PC-3 (cell line): Measurements from ENCODE around the gene SNED1. TPM values are rescaled to one million over a fixed set of nuclear protein-coding genes. Genes with fewer than 3 reads are reported as not detected.

Experiments
- ATAC-seq: fragments of 200-7000 bp; cut with Tn5 transposase; 2 replicates; pipeline ENCODE4 v1.9.1; 2020; ENCODE audit warnings: mild to moderate bottlenecking, moderate library complexity
- BruUV-seq: library from RNA; stranded (reverse); fragments of 400-500 nt; replicated peaks from 2 replicates; lab custom pipeline; 2021; lab: Mats Ljungman, UMichigan
- CTCF ChIA-PET: fragments of 300-600 bp; sonication (Branson Sonifier 250); formaldehyde crosslinking; loops from one replicate; lab custom pipeline; 2022; ENCODE audit warnings: antibody characterized with exemption; lab: Charles Lee
- POLR2A ChIA-PET: fragments of 300-600 bp; sonication (Branson Sonifier 250); formaldehyde crosslinking; loops from one replicate; lab custom pipeline; 2022; ENCODE audit warnings: antibody characterized with exemption; ENCODE audit not compliant: unreplicated experiment; lab: Charles Lee
- DNase-seq: peaks from one replicate; pipeline ENCODE4 v3.0.0-alpha.2; 2015
- H2AFZ ChIP-seq: fragments of 300-600 bp; sonication (generic); 2 replicates; pipeline ENCODE4 v1.6.0; 2016; ENCODE audit warnings: antibody characterized with exemption, low read length
- H3F3A ChIP-seq: fragments of 300-600 bp; sonication (generic); one replicate; pipeline ENCODE4 v1.6.0; 2017; ENCODE audit warnings: antibody characterized with exemption, low read length, control low read depth, mild to moderate bottlenecking; ENCODE audit not compliant: unreplicated experiment
- H3K27ac ChIP-seq: fragments of 300-600 bp; sonication (generic); 2 replicates; pipeline ENCODE4 v1.5.1; 2016; ENCODE audit warnings: mild to moderate bottlenecking, low read length
- H3K27me3 ChIP-seq: fragments of 300-600 bp; sonication (generic); 2 replicates; pipeline ENCODE4 v1.6.1; 2016; ENCODE audit warnings: low read length, mixed read lengths
- H3K36me3 ChIP-seq: fragments of 300-600 bp; sonication (generic); 2 replicates; pipeline ENCODE4 v1.6.1; 2016; ENCODE audit warnings: low read depth, mixed run types, low read length, mixed read lengths
- H3K4me1 ChIP-seq: fragments of 300-600 bp; sonication (generic); 2 replicates; pipeline ENCODE4 v1.5.1; 2016; ENCODE audit warnings: low read length; ENCODE audit not compliant: insufficient read depth
- H3K4me2 ChIP-seq: fragments of 300-600 bp; sonication (generic); 2 replicates; pipeline ENCODE4 v1.6.0; 2016; ENCODE audit warnings: low read length
- H3K4me3 ChIP-seq: fragments of 300-600 bp; sonication (generic); 2 replicates; pipeline ENCODE4 v1.5.1; 2016; ENCODE audit warnings: mild to moderate bottlenecking, low read length, mixed read lengths
- H3K79me2 ChIP-seq: fragments of 300-600 bp; sonication (generic); 2 replicates; pipeline ENCODE4 v1.6.1; 2017; ENCODE audit warnings: low read length, mixed read lengths
- H3K9ac ChIP-seq: fragments of 300-600 bp; sonication (generic); 2 replicates; pipeline ENCODE4 v1.6.0; 2016; ENCODE audit warnings: mild to moderate bottlenecking, low read length
- H3K9me2 ChIP-seq: fragments of 300-600 bp; sonication (generic); replicated peaks from 2 replicates; pipeline ENCODE4 v1.6.1; 2016; ENCODE audit warnings: mixed run types, low read length, mixed read lengths
- H3K9me3 ChIP-seq: fragments of 300-600 bp; sonication (generic); 2 replicates; pipeline ENCODE4 v1.6.1; 2016; ENCODE audit warnings: low read length, mixed read lengths
- H4K20me1 ChIP-seq: fragments of 300-600 bp; sonication (generic); 2 replicates; pipeline ENCODE4 v1.6.1; 2016; ENCODE audit warnings: low read length, mixed read lengths
- EZH2 ChIP-seq: fragments of 300-600 bp; sonication (generic); IDR thresholded peaks from one replicate; pipeline ENCODE4 v1.6.1; 2017; ENCODE audit warnings: antibody characterized with exemption, mild to moderate bottlenecking, low read length; ENCODE audit not compliant: unreplicated experiment
- EZH2phosphoT487 ChIP-seq: fragments of 300-600 bp; sonication (generic); IDR thresholded peaks from 2 replicates; pipeline ENCODE4 v1.6.1; 2018; ENCODE audit warnings: mild to moderate bottlenecking, antibody characterized with exemption, low read length, borderline replicate concordance
- intact Hi-C: fragments of 100-400 bp; cut with micrococcal nuclease; formaldehyde crosslinking; loops from 2 replicates; pipeline ENCODE4 v1.9.0; 2023
- total RNA-seq: library from RNA; depleted of rRNA; stranded (reverse); fragments of >200 nt; gene quantifications from 2 replicates; pipeline ENCODE4 v1.2.3, GENCODE V29; 2014
- TF ChIP-seq, protein P1 (sequence below): fragments of 300-600 bp; sonication (generic); conservative IDR thresholded peaks from 2 replicates; pipeline ENCODE4 v1.5.1; 2017; ENCODE audit warnings: antibody characterized with exemption, low read depth, mild to moderate bottlenecking, low read length

Gene SNED1
- total RNA-seq, 1 experiment from 2014 or later, result 0.66 TPM

DNA sequence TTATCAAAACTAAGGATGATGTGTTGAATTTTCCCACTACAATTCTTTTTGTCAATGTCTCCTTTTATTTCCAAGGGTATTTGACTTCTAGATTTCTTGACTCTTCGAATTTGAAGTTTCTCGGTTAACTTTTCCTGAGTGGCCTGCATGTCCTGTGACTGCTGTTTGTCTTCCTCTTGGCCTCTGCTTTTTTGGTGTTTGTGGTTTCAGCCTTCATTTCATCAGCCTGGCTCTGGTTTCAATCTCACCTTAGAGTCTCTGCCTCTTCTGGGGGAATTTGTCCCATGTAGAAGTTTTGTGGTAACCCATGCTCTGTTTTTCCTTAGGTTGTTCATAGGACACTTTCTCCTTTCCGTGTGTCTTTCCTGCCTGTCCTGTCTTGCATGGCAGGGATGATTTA lies 28.3 kb upstream of the SNED1 start:
- ChIA-PET POLR2A (no interaction called here), CTCF (no interaction called here)
- no TSS peak for BruUV-seq
- Histone ChIP-seq H3K27ac (no peak overlapping the region), H3K4me3 (no peak overlapping the region), H3K79me2 (no peaks in the 10 kb centered on the region), H2AFZ (no peak overlapping the region), H3K4me1 (peaks cover 5% of the 10 kb centered on the region), H3K9me2 (no peaks in the 10 kb centered on the region), H3F3A (no peaks in the 10 kb centered on the region), H4K20me1 (no peaks in the 10 kb centered on the region), H3K27me3 (peaks cover 4% of the 10 kb centered on the region; the same call in 1 of the 2 replicates), H3K4me2 (no peak overlapping the region), H3K9me3 (no peaks in the 10 kb centered on the region), H3K9ac (no peak overlapping the region), H3K36me3 (no peaks in the 10 kb centered on the region)
- no peak for DNase-seq
- no peak for TF ChIP-seq EZH2phosphoT487
- TF ChIP-seq, protein P1, sequence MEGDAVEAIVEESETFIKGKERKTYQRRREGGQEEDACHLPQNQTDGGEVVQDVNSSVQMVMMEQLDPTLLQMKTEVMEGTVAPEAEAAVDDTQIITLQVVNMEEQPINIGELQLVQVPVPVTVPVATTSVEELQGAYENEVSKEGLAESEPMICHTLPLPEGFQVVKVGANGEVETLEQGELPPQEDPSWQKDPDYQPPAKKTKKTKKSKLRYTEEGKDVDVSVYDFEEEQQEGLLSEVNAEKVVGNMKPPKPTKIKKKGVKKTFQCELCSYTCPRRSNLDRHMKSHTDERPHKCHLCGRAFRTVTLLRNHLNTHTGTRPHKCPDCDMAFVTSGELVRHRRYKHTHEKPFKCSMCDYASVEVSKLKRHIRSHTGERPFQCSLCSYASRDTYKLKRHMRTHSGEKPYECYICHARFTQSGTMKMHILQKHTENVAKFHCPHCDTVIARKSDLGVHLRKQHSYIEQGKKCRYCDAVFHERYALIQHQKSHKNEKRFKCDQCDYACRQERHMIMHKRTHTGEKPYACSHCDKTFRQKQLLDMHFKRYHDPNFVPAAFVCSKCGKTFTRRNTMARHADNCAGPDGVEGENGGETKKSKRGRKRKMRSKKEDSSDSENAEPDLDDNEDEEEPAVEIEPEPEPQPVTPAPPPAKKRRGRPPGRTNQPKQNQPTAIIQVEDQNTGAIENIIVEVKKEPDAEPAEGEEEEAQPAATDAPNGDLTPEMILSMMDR, result no peak
- no peak for TF ChIP-seq EZH2
- intact Hi-C loops, result no loop called here
- ATAC-seq, result no peak

DNA sequence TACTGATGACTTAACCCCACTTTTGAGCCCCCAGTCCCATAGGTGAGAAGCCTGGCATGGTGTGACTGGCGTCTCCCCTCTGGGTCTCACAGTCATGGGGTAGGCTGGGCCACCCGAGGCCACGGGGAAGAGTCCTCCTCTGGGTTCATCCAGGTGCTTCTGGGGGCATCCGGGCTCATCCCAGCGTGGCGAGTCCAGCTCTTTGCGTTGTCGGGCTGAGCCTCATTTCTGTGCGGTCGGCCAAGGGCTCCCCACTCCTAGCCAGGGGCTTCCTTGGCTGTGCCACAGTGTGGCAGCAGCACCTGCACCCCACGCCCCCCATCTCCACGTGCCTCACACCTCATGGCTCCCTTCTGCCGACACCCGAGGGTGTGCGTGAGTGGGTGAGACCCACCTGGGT lies 27.6 kb upstream of the SNED1 start:
- Histone ChIP-seq H3K36me3 (no peaks in the 10 kb centered on the region), H3K4me1 (peaks cover 5% of the 10 kb centered on the region), H3K4me3 (no peak overlapping the region), H4K20me1 (no peaks in the 10 kb centered on the region), H3K4me2 (no peak overlapping the region), H2AFZ (no peak overlapping the region), H3K9me2 (no peaks in the 10 kb centered on the region), H3K79me2 (no peaks in the 10 kb centered on the region), H3K27me3 (peaks cover 8% of the 10 kb centered on the region; the same call in 1 of the 2 replicates), H3F3A (no peaks in the 10 kb centered on the region), H3K27ac (no peak overlapping the region), H3K9me3 (no peaks in the 10 kb centered on the region), H3K9ac (no peak overlapping the region)
- intact Hi-C loops, result no loop called here
- TF ChIP-seq EZH2phosphoT487 (no peak), EZH2 (no peak)
- TF ChIP-seq, protein P1, result no peak
- ATAC-seq, result no peak
- ChIA-PET POLR2A (no interaction called here), CTCF (no interaction called here)
- no peak for DNase-seq
- no TSS peak for BruUV-seq

DNA sequence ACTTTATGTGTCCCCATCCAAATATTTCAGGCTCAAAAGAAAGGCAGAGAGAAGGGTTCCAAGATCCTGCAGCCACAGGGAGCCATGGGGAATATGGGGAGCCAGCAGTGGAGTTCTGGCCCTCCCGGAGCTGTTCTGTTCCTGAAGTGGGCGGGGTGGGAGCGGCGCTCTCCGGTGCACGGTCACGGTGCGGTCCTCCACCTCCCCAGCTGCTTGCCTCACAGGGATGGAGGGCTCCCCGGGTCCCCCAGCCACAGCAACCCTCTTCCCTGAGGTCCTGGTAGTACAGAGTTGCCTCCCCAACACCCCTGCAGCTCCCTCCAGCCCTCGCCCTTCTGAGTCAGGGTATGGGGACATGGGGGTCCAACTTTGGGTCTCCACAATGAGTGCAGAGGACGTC lies 26.2 kb upstream of the SNED1 start:
- Histone ChIP-seq H3K27ac (no peak overlapping the region), H3K9ac (no peak overlapping the region), H3K9me3 (no peaks in the 10 kb centered on the region), H3K4me1 (peaks cover 5% of the 10 kb centered on the region), H3K79me2 (no peaks in the 10 kb centered on the region), H3K4me3 (no peak overlapping the region), H2AFZ (no peak overlapping the region), H3K4me2 (no peak overlapping the region), H3F3A (no peaks in the 10 kb centered on the region), H3K9me2 (no peaks in the 10 kb centered on the region), H4K20me1 (no peaks in the 10 kb centered on the region), H3K27me3 (peaks cover 8% of the 10 kb centered on the region; the same call in 1 of the 2 replicates), H3K36me3 (no peaks in the 10 kb centered on the region)
- TF ChIP-seq EZH2phosphoT487, result no peak
- ChIA-PET CTCF (no interaction called here), POLR2A (no interaction called here)
- DNase-seq, result no peak
- intact Hi-C loops, result no loop called here
- no TSS peak for BruUV-seq
- ATAC-seq, result no peak
